Retinal pigment epithelial cell (primary cell): Measurements from ENCODE around the gene INTS14.
A peak's percentile ranks its signal among the peaks of the same experiment; 100 is the strongest.

Source experiments
- DNase-seq: peaks from one replicate; pipeline ENCODE4 v3.0.0-alpha.2; 2010; ENCODE audit warnings: low read depth
- H3K4me3 ChIP-seq: 2 replicates; pipeline ENCODE4 v1.5.1; 2011; ENCODE audit warnings: mild to moderate bottlenecking, low read length, control low read depth, moderate library complexity
- TF ChIP-seq, protein P1 (sequence below): conservative IDR thresholded peaks from 2 replicates; pipeline ENCODE4 v1.5.1; 2011; ENCODE audit warnings: low read depth, low read length, control low read depth, inconsistent platforms

INTS14 gene

DNA sequence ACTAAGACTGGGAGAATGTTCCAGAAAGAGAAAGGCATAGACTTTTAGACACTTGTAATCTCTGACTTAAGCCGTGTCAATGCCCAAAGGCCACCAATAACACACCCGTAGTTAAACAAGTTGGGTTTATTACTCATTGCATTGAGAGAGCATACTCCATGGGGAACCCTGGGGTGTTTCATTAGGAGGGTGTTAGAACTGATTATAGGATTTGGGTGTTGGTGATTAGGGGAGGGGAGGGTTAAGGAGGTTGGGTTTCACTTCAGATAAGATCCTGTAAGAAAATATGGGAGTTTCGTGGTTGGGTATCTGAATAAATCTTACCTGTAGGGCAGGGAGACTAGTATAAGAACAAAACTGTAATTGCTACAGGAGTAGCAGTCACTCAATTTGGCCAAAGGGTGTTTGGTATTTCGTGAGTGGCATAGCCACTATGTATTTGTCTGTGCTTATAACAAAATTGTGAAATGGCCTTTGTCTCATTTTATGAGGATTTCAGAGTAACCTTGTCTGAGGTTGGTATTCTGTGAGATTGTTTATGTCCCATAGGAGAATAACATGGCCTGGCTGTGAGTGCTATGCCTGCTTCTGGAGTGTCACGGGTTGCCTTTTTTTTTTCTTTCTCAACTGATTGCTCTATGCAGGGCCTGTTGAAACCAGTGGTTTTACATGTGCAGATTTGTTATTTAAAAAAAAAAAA is 77.7 kb downstream of the INTS14 start:
- no peak for DNase-seq
- TF ChIP-seq, protein P1, sequence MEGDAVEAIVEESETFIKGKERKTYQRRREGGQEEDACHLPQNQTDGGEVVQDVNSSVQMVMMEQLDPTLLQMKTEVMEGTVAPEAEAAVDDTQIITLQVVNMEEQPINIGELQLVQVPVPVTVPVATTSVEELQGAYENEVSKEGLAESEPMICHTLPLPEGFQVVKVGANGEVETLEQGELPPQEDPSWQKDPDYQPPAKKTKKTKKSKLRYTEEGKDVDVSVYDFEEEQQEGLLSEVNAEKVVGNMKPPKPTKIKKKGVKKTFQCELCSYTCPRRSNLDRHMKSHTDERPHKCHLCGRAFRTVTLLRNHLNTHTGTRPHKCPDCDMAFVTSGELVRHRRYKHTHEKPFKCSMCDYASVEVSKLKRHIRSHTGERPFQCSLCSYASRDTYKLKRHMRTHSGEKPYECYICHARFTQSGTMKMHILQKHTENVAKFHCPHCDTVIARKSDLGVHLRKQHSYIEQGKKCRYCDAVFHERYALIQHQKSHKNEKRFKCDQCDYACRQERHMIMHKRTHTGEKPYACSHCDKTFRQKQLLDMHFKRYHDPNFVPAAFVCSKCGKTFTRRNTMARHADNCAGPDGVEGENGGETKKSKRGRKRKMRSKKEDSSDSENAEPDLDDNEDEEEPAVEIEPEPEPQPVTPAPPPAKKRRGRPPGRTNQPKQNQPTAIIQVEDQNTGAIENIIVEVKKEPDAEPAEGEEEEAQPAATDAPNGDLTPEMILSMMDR = no peak
- H3K4me3 ChIP-seq = no peak overlapping the region

DNA sequence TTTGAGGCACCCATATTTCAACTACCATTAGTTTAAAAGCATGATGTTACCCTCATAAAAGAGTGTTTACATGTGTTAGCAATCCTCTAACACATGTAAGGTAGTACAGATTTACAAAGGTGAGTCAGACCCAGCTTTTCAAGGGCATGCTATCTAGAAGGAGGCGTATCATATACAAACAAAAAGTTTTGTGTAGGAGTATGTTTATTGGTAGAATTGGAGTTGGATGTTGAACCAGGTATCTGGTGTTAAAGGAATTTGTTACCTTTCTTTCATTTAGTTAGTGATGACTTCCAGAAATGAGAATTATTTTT is 78.2 kb downstream of the INTS14 start:
- TF ChIP-seq, protein P1 = no peak

DNA sequence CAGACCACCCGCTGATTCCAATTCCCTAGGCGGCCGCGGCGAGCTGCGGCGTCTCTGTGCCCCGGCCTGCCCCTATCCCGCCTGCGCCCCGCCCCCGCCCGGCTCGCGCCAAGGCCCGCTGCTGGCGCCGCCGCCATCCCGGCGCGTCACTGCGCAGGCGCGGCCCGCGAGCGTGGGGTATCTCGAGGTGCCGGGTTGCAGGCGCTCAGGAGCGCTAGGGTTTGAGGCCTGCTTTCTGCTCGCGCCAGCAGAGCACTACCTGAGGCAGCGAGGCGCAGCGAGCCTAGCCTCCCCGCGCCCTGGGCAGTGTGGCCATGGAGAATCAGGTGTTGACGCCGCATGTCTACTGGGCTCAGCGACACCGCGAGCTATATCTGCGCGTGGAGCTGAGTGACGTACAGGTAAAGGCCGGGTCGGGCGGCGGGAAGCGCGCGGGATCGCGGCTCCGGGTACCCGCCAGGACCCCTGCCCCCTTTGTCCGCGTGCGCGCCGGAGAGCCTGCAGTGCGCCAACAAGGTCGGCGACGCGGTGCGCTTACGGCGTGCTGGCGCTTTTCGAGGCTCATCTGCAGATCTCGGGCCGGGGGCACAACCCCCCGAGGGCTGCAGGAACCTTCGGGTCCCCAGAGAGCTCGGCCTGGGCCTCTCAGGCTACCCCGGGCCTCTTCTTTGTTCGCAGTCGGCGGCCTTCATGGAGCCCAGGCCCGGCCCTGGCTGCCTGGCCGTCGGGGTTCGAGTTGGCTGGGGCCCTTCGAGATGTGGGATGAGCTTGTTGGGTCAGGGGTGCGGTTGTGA is 80.4 kb downstream of the INTS14 start, which contains the start of gene HACD3:
Gene HACD3 (plus strand): TSS at position 146 of the 794 bp plus-strand sequence. CDS start 169 bp downstream, at position 315.
- DNase-seq = no peak

More for the DNA sequence above, 78.2 kb downstream of the INTS14 start:
- no peak for DNase-seq
- H3K4me3 ChIP-seq = no peak overlapping the region

DNA sequence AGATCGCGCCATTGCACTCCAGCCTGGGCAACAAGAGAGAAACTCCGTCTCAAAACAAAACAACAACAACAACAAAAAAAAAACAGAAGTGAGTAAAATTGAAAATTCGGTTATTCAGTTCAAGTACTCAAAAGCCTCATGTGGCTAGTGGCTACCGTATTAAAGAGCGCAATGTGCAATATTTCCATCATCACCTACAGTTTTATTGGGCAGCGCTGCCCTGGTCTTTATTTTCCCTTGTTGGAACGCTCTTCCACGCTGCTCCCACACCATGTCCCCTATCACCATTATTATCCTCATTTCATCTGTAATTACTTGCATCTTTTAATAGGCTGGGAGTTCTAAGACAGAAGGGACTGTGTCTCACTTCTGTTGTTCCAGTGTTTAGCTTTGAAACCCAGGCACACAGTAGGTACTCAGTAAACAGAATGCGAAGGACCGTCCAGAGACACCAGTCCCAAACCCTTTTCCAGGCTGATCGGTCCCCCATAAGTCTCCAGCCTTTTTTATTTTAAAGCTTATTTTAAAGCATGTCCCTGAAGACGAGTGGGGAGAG is 81.1 kb downstream of the INTS14 start:
- peak overlapping the region; percentile 58 for H3K4me3 ChIP-seq
- TF ChIP-seq, protein P1 = no peak
- DNase-seq = no peak

More for the DNA sequence above, 80.4 kb downstream of the INTS14 start, which contains the start of gene HACD3:
- TF ChIP-seq, protein P1 = no peak
- H3K4me3 ChIP-seq = peak within 1 kb of the TSS; percentile 72
